ENCODE data around the gene LARP4B.

Gene LARP4B

GRCh38 chr10:824946-825345 lies 106.6 kb downstream of the LARP4B start:
- DNase-seq (ENCODE audit: low spot score), result no peak

DNA sequence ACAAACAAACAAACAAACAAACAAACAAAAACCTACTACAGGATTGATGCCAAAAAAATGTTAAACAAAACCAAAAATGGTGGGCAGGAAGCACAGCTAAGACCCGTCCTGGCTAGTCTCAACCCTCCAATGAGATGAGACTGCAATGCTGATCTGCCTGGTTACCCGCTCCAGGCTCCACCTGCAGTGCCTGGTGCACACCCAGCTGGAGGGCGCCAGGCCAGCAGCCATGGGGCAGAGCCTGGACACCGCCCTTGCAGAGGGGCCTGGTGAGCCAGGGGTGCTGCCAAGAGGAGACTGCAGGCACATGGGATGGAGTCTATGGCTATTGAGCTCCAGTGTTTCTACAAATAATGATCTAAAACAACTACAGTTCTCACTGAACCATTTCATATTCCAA lies 107.0 kb downstream of the LARP4B start:
- DNase-seq (ENCODE audit: low spot score), result no peak

- DNase-seq (ENCODE audit: low spot score), result no peak
Observed at GRCh38 chr10:822661-823367, 108.7 kb downstream of the LARP4B start.

DNA sequence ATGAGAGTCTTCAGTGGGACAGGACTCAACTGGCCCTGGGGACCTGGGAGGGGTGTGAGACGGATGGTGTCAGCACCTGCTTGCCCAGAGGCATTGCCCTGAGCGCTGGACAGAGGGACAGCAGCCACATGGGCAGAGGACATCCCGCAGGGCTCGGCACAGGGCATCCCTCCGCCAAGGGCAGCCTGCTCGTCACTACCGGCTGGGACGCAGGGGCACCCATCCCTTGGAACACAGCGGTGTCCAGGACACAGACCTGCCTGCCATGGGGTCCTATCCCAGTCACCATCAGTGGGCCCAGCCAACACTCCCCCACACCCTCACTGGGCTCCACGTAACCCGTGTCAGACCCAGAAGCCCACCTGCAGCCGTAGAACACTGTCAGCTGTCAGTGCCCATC lies 109.3 kb downstream of the LARP4B start:
- DNase-seq (ENCODE audit: low spot score), result no peak

DNA sequence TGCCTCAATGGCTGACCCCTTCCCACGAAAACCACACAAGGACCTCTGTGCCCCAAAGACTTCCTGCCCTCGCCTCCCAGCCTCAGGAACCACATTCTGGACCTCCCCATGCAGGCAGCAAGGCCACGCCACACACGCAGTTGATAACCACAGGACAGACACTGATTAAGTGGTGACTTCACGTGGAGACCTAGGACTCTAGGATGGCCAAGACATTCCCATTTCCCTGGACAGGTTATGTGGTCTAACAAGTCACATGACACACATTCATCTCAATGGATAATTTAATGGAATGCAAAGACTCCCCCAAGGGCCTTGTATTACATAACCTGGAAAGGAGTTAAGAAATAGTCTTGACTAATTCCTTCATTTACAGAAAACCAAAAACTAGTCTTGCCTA lies 110.2 kb downstream of the LARP4B start:
- no peak for DNase-seq (ENCODE audit: low spot score)

DNA sequence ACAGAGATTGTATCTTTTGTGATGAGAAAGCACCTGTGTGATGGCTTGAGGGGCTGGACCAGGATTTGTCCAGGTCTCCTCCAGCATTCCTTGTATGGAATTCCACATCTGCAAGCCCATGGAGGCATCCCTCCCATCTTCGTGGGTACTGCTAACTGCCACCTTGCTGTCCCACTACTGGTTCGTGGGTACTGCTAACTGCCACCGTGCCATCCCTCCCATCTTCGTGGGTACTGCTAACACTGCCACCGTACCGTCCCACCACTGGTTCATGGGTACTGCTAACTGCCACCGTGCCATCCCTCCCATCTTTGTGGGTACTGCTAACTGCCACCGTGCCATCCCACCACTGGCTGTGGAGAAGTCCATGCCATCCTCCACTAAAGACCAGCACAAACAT lies 111.7 kb downstream of the LARP4B start:
- no peak for DNase-seq (ENCODE audit: low spot score)

- DNase-seq (ENCODE audit: low spot score), result no peak
Observed at GRCh38 chr10:819326-819725, 112.2 kb downstream of the LARP4B start.

- no peak for DNase-seq (ENCODE audit: low spot score)
Observed at GRCh38 chr10:818526-819220, 112.8 kb downstream of the LARP4B start.

DNA sequence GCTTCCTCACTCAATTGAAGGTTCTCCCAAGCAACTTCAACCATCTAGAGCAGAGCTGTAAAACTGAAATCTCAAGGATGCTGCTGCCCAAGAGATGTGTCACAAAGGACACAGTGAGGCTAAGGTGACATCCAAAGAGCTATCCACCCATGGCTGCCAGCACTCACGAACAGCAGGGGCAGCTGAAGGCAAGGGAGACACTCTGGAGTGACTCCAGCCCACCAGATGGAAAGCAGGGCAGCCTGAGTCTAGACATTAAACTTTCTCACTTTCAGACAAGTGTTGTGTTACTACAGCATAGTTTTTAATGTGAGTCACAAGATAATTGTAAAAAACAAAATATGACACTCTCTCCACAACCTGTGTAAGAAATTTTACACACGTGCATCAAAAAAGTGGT lies 113.5 kb downstream of the LARP4B start:
- no peak for DNase-seq (ENCODE audit: low spot score)

- DNase-seq (ENCODE audit: low spot score), result no peak
Observed at GRCh38 chr10:817371-817770, 114.1 kb downstream of the LARP4B start.

- no peak for DNase-seq (ENCODE audit: low spot score)
Observed at GRCh38 chr10:816958-817357, 114.5 kb downstream of the LARP4B start.

- DNase-seq (ENCODE audit: low spot score), result no peak
Observed at GRCh38 chr10:816091-816477, 115.4 kb downstream of the LARP4B start.

DNA sequence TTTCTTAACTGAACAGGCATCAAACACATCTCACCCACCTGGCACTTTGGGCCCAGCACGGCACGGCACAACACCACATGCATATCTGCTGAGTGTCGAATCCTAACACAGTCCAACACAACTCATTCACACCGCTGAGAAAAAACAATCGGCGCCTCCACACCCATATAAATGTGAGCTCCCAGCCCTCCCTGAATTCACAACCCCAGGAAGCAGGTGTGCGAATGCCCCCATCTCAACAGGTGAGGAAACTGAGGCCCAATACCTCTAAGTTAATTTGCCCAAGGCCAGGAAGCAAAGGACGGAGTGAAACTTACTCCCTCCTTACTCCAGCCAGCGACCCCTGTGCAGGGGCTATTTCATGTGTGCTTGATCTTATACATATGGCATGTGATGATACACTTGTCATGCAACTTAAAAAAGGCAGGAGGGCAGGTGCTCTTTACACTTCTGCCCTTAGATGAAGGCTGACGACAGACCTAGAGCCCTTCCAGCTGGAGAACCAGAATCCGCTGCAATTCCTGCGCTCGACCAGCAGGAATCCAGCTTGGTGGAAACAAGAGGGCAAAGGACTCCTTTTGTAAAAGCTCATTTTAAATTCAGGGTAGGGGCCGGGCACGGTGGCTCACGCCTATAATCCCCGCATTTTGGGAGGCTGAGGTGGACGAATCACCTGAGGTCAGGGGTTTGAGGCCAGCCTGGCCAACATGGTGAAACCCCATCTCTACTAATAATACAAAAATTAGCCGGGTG lies 116.0 kb downstream of the LARP4B start:
- DNase-seq (ENCODE audit: low spot score), result no peak

DNA sequence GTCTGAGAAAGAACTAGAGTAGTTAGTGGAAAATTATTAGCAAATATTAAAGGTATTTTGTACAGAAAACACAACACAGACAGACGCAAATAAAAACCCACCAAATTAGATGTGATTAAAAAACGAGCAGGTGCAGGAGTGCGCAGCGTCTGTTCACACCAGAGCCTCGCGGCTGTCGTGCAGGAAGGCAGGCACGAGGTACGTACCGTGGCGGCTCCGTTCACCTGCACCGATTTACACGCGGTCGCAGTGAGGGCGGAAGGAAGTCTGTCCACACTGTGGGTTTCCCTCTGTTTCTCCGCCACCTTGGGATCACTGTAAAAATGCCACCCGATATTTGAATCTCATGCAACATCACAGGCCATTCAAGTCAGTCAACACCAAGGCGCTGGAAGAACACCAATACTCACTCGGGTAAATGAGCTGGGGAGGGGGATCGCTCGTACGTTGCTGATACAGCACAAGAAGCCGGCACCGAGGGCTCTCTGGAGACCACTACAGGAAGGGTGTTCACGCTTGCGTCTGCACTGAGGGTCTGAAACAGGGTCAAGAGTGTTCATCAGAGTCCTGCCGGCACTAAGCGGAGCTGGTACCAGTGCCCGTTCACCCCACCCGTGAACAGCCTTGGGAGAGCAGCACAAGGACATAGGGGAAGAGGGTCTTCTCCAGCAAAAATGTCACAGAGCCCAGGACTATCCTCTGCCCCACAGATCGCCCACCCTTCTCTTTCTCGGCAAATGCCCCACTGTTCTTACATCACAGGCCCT lies 116.8 kb downstream of the LARP4B start:
- no peak for DNase-seq (ENCODE audit: low spot score)

- DNase-seq (ENCODE audit: low spot score), result no peak
Observed at GRCh38 chr10:813286-813685, 118.2 kb downstream of the LARP4B start.

- DNase-seq (ENCODE audit: low spot score), result no peak
Observed at GRCh38 chr10:812787-813186, 118.7 kb downstream of the LARP4B start.

DNA sequence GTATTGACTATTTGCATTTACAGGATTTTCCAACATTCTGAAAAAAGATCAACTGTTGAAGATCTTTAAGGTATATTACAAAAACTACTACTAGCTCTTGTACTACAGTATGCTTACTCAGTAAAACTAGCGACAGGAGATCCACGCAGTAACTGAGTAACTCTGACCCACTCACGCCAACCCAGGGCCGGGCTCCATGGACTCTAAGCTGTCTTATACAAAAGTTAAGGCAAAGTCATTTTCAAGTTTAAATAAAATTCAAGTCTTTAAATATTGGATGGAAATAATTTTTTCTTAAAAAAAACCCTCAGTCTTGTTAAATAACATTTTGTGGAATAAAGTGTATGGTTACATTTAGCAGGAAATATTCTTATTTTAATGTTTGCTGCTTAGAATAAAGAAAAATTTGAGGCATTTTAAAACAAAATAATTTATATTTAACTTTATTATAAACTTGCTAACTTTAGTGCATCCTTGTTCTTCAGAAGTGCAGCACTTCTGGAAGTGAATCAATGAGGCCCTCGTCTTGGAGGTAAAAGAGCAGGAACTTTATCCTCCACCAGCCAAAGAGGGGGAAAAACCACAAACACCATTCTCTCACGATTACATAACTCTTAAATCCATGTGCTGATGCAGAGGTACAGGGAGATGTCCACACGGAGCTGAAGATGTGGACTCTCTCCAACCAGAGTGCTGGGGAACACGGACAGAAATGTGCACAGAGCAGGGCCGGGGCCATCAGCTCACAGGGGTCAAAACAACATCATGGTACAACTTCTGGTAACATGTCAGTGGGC lies 119.9 kb downstream of the LARP4B start:
- DNase-seq (ENCODE audit: low spot score), result no peak

DNA sequence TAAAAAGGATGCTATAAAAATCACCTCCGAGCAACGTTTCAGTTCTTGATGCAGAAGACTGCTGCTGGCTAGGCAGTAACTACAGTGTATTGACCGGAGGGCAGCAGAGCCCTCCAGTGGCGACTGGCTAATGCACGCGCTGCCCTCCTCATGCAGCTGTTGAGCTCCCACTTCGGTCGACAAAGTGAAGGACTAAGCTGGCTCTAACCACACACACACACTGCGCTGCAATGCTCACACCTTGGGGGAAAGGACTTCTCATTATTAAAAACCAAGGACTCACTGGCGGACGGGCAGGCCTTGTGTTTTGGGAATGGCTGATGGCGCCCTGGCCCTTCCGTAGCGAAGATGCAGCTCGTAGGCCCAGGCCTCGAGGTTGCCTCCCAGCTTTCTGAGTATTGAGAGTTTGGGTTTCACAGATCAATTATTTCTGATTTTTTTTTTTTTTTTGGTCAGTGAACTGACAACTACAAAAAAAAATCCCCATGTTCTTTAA lies 121.1 kb downstream of the LARP4B start:
- no peak for DNase-seq (ENCODE audit: low spot score)

GRCh38 chr10:809671-810350 lies 121.7 kb downstream of the LARP4B start:
- no peak for DNase-seq (ENCODE audit: low spot score)

- no peak for DNase-seq (ENCODE audit: low spot score)
Observed at GRCh38 chr10:807958-808353, 123.5 kb downstream of the LARP4B start.
